NCI-H1092 treated with DMSO at 0.1 percent for 48 hours (cell line): ENCODE measurements around the gene PAK5.

Source experiments
- DNase-seq: peaks from one replicate; lab custom pipeline; 2025; lab: John Stamatoyannopoulos, UW

PAK5 gene

DNA sequence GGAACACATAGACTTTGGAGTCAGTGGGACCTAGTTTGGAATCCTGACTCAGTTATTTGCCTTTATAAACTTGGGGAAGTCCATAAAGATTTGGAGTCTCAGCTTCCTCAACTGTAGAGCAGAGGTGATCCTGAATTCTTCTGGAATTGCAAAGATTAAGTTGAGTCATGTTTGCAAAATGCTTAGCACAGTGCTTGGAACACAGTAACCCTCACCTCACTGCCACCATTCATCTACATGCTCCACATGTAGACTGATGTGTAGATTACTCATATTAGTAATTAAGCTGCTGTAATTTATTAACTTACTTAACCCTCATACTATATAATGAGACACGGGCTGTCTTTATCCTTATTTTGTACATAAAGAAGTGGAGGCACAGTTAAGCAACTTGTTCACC lies 263.0 kb downstream of the PAK5 start:
- no peak for DNase-seq

DNA sequence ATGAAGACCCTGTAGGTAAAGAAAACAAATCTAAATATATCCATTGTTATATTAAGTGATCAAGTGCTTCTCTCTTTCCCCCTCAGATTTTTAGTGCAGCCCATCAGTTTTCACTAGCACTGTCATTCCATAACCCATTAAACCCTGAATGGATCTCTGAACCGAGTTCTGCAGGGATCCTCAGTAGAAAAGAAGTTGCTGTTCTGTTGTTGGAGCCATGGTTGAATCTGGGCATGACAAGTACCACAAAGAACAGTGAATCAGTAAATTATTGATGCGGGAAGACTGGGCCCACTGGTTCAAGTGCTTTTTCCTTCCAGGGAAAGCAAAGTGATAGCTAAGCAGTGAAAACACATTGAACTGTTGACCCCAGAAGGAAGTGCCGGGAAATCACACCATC lies 264.1 kb downstream of the PAK5 start:
- DNase-seq: no peak

- no peak for DNase-seq
These were observed 264.7 kb downstream of the PAK5 start for GRCh38 chr20:9574181-9574580.

DNA sequence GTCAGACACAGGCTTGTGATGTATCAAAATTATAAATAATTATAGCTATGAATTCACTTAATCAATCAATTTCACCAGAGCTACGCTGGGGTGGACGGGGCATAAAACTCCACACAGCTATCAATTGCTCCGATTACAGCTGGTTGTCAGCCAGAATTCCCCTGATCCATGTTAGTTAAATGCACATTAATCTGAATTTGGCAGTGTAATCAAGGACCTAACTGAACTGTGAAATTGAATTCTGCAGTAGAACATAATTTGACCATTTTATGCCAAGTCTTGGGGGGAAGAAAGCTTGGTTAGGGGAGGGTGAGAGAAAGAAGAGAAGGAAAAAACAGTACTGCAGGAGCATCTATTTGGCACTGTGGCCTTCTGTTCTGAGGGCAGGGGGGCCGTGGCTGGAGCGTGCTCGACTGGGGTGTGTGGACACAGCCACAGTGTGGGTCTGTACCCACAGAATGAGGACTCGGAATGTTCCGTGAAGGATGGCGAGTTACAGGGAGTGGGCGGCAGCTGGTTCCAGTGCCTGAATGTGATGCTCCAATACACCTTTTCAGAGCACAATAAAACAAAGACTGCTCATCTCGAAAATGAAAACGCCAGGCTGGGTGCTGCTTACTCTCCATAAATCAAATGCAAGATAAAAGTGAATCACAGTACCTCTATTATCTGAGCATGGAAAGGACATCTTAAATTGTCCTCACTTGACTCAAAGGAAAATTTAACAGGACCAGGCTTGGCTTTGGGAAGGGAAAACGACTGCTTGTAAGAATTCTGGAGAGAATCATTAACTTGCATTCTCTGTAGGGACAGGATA lies 265.3 kb downstream of the PAK5 start:
- no peak for DNase-seq

- DNase-seq: no peak
These were observed 266.2 kb downstream of the PAK5 start for GRCh38 chr20:9572670-9573069.

- DNase-seq: no peak
These were observed 267.1 kb downstream of the PAK5 start for GRCh38 chr20:9571783-9572182.

DNA sequence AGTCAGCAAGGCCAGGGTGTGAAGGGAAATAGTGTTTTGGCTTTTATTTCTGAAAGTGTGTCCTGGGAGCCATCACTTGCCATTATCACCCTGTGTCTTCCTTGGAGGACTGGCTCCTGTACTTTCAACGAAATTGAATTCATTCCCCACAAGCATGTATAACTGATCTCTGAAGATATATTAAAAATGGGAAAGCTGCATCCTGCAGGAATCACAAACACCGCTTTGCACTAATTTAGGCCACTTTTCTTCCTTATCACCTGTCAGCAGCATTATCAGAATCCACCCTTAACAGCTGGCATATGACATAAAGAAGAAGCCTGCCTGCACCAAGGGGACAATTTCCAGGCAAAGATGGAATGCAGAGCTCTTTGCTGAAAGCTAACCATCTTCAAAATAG lies 268.3 kb downstream of the PAK5 start:
- no peak for DNase-seq

DNA sequence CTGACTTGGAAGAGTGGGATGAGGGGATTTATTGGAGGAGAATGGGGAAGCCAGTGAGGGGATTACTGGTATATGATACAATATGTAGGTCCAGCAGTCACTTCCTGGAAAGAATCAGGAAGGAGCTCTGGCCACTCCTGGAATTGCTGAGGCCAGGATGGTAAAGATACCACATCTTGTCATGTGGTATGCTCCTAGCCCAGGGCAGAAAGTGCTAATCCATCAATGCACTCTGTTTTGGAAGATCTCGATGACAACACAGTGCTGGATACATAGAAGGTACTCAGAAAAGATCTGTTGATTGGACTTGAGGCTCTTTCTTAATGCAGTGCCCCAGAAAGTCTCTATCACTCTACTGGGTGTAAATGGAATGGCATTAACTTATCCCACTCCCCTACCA lies 271.9 kb downstream of the PAK5 start:
- DNase-seq: no peak

DNA sequence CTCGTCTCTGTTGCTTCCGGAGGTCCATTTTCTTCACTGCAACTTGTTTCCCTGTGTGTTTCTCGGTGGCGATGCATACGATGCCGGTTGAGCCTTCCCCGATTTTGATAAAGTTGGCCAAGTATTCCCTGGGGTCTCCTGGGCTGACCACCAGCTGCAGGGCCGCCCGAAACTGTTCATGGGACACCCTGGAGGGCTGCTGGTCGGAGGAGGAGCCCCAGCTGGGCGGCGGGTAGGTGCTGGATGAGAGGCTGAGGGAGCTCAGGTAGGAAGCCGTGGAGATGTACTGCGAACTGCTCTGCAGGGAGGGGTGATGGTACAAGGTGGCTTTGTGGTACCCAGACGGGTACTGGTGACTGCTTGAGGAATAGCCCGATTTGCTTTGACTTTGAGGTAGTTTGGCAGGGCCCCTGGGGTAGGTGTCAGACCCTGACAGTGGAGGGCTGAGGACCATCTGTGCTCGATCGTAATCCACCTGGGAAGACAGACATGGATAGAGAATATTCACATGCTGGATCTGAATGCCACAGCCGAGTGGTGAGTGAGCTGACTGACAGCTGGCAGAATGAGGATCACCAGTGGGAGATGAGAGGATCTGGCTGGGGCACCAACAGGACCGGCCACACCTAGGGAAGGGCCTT lies 272.8 kb downstream of the PAK5 start:
- no peak for DNase-seq

DNA sequence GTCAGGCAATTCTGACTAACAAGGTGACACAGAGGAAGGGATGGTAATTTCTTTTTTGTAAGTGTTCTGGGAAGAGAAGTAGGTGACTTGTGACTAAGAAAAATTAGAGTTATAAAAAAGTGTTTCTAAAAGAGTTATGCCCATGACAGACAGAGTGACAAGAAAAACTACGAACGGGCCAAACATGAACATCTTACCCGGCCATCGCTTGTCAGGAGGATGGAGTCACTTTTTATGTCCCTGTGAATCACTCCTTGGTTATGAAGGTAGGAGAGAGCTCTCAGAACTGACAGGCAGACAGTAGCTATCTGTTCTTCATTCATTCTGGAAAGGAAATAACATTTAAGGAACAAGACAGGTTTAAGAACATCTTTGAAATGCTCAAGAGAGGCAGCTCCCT lies 281.5 kb downstream of the PAK5 start:
- no peak for DNase-seq

- DNase-seq: no peak
These were observed 283.1 kb downstream of the PAK5 start for GRCh38 chr20:9555781-9556180.

DNA sequence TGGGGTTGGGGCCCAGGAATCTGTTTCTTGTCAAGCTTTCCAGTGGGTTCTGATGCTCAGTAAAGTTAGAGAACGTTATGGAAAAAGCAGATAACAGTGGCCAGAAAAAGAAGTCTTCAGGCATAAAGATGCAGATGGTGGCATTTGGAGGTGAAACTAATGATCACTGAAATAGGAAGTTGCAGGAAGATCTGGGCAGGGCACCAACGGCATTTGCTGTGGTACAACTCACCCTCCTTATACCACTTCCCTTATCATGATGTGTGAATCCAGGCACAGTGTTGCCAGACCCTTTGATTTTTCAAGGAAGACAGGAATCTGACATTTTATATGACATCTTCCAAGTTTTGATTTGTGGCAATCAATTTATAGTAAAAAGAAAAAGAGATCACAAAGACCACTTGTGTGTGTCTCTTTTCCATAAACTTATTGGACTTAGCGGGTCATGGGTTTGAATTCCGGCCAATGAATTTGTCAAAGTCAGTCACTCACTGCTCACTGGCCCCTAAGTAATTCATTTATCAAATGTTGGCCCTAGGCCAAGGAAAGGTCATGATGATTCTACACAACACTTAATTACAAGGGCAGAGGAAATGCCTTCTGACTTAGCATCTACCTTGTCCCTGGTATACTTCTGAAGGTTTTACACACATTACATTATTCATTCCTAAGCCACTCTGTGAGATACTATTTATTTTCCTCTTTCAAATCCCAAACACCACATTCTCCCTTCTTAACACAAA lies 286.9 kb downstream of the PAK5 start:
- DNase-seq: no peak

DNA sequence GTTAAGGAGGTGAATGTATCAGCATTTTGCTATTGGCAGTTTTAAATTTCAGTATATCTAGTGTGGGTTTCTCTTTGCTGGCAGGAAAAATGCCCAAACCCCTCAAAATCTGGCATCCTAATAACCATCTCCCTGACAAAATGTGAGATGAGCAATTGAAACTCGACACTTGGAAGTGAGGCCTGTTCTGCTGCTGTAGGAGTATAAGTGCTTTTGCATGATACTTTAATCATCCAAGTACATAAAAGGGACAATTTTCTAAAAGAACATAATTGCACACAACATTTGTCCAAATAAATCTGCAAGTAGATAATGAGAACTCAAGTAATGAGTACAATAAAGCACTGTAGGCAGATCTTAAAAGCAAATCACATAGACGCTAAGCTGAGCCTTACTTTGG lies 288.0 kb downstream of the PAK5 start:
- peak; percentile 27 for DNase-seq

- no peak for DNase-seq
These were observed 288.6 kb downstream of the PAK5 start for GRCh38 chr20:9550283-9550682.

DNA sequence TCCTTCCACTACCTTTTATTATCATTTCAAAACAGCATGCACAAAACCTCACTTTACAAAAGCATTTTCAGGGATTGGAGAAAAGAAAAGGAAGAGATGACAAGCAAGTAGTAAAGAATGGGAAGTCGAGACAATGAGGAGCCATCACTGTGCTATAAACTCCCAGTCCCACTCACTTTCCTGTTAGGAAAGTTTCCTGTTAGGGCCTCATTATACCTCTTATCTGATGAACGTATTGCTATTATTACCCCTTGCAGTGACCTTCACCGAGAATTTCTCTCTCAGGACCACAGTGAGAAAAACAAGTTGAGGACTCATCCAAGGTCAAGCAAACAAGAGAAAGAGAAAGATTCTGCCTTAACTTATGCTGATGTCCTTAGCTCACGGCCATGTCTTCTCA lies 295.7 kb downstream of the PAK5 start:
- DNase-seq: no peak

- no peak for DNase-seq
These were observed 303.4 kb downstream of the PAK5 start for GRCh38 chr20:9535449-9535848.

- DNase-seq: no peak
These were observed 304.9 kb downstream of the PAK5 start for GRCh38 chr20:9534025-9534424.

- DNase-seq: peak; percentile 28
These were observed 306.6 kb downstream of the PAK5 start for GRCh38 chr20:9532069-9532838.

DNA sequence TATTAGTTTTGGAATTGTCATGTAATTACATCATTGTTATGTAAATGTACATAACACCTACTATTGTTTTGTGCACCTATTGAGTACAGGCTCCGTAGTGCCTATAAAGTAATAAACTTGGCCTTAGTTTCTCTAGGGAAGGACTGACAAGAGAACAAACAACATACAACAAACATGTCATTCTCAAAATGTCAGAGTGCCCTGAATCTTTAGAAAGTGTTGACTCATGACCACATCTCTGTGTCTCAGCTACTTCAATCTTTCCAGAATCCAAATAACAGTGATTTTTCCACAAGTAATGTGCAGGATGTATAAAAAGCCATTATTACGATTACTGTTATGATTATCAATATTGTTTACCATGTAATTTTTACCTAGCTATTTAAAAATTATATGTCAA lies 307.3 kb downstream of the PAK5 start:
- DNase-seq: no peak

- no peak for DNase-seq
These were observed 315.2 kb downstream of the PAK5 start for GRCh38 chr20:9523636-9524035.

DNA sequence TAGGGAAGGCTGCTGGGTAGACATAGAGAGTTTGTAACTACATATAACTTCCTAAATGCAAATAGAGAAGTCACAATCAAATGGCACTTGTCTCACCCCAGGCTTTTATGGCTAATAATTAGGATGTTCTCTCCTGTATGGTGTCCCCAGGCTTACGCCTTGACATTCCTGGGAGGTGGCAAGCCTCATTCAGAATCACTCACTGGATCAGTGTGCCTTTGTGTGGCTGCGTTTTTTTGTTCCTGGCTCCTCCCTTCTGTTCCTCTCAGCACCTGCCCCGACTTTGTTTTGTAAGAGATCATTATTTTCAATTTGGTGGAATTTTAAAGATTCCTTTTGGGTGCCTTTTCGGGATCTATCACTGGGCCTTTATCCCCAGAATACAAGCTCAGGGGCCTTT lies 318.8 kb downstream of the PAK5 start:
- no peak for DNase-seq

GRCh38 chr20:9518576-9519175 lies 320.2 kb downstream of the PAK5 start:
- no peak for DNase-seq
